Activated naive CD8-positive, alpha-beta T cell treated with anti-CD3 and anti-CD28 coated beads for 36 hours (primary cell): Measurements from ENCODE around the gene SPG11. TPM values are rescaled to one million over a fixed set of nuclear protein-coding genes. Genes with fewer than 3 reads are reported as not detected.
"Not testable (repeated sequence)": the region's sequence is repeated elsewhere in the genome, so short reads cannot be mapped to it uniquely, and the experiment has no call there.

Experiments used
- DNase-seq: peaks from one replicate; pipeline ENCODE4 v3.0.0; 2021
- H3K27ac Mint-ChIP-seq: one replicate; pipeline ENCODE4 v1.8.0; 2022; ENCODE audit warnings: mild to moderate bottlenecking, moderate library complexity, mixed read lengths
- H3K27me3 Mint-ChIP-seq: one replicate; pipeline ENCODE4 v1.8.0; 2022; ENCODE audit warnings: mild to moderate bottlenecking, mixed read lengths
- H3K36me3 Mint-ChIP-seq: one replicate; pipeline ENCODE4 v1.8.0; 2021; ENCODE audit warnings: mild to moderate bottlenecking, mixed read lengths
- H3K4me1 Mint-ChIP-seq: one replicate; pipeline ENCODE4 v1.8.0; 2021; ENCODE audit warnings: mixed read lengths
- H3K4me3 Mint-ChIP-seq: one replicate; pipeline ENCODE4 v1.8.0; 2022; ENCODE audit warnings: mild to moderate bottlenecking, moderate library complexity, mixed read lengths
- H3K9me3 Mint-ChIP-seq: one replicate; pipeline ENCODE4 v1.8.0; 2022; ENCODE audit warnings: mixed read lengths
- total RNA-seq, 2 experiments: library from RNA; stranded (reverse); gene quantifications; one replicate each; pipeline ENCODE4 v1.2.3, GENCODE V29; 2021

Gene SPG11
- total RNA-seq, 2 experiments from 2014 or later: 47.6 to 51.5 TPM

GRCh38 chr15:44573386-44573785 lies 90.1 kb downstream of the SPG11 start:
- Mint-ChIP-seq H3K27ac (no peak overlapping the region), H3K4me1 (peaks cover 2% of the 10 kb centered on the region), H3K4me3 (no peak overlapping the region), H3K27me3 (no peaks in the 10 kb centered on the region), H3K9me3 (no peaks in the 10 kb centered on the region), H3K36me3 (peaks cover 2% of the 10 kb centered on the region)
- no peak for DNase-seq

- peak overlapping the region; percentile 54 for H3K27ac Mint-ChIP-seq
Measured at GRCh38 chr15:44570361-44570760, 93.1 kb downstream of the SPG11 start.

DNA sequence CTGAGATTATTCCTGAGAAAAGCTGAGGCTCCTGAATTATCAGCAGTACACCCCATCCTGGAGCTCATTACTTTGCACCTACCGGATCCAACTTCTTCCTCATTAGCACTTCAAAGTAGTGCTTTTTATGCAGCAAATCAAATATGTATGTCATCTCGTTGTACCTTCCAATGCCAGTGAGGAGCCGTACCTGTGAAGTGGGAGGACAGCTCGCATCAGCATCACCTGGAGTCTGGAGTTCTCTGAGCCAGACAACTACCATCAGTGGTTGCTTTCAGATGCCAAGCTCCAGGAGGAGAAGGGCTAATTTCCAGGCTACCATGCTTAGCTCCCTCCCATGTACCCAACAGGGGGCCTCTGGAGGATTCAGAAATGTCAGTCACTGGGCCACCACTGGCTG lies 94.1 kb downstream of the SPG11 start:
- Mint-ChIP-seq H3K27ac (no peak overlapping the region), H3K9me3 (peaks cover 5% of the 10 kb centered on the region), H3K27me3 (no peaks in the 10 kb centered on the region), H3K4me1 (no peaks in the 10 kb centered on the region), H3K4me3 (no peak overlapping the region), H3K36me3 (peaks cover 29% of the 10 kb centered on the region)
- no peak for DNase-seq

More at GRCh38 chr15:44570361-44570760, 93.1 kb downstream of the SPG11 start:
- Mint-ChIP-seq H3K4me3 (no peak overlapping the region), H3K27me3 (no peaks in the 10 kb centered on the region), H3K9me3 (no peaks in the 10 kb centered on the region), H3K4me1 (no peaks in the 10 kb centered on the region), H3K36me3 (peaks cover 18% of the 10 kb centered on the region)
- DNase-seq: no peak

DNA sequence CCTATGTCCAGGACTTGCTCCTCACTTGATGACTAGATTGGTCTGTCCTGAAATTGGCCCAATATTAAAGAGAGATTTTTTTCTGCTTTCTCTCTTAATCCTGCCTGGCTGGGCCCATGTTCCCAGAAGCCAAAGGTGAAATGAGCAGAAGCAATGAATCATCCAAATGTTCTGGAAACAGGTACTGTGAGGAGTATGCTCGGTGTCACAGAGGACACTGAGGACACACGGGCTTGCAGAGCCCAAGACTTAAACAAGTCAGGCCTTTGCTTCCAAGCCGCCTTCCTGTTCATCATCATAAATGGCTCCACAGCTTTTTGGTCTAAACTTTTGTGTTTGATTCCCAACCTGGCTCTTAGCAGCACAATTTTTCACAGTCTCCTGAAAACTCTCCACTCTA lies 95.1 kb downstream of the SPG11 start:
- DNase-seq: no peak
- Mint-ChIP-seq H3K36me3 (peaks cover 35% of the 10 kb centered on the region), H3K9me3 (peaks cover 5% of the 10 kb centered on the region), H3K4me1 (no peaks in the 10 kb centered on the region), H3K27ac (peak overlapping the region; percentile 38), H3K27me3 (no peaks in the 10 kb centered on the region), H3K4me3 (no peak overlapping the region)

GRCh38 chr15:44566155-44566540 lies 97.3 kb downstream of the SPG11 start:
- Mint-ChIP-seq H3K4me1 (peaks cover 3% of the 10 kb centered on the region), H3K27ac (no peak overlapping the region)

DNA sequence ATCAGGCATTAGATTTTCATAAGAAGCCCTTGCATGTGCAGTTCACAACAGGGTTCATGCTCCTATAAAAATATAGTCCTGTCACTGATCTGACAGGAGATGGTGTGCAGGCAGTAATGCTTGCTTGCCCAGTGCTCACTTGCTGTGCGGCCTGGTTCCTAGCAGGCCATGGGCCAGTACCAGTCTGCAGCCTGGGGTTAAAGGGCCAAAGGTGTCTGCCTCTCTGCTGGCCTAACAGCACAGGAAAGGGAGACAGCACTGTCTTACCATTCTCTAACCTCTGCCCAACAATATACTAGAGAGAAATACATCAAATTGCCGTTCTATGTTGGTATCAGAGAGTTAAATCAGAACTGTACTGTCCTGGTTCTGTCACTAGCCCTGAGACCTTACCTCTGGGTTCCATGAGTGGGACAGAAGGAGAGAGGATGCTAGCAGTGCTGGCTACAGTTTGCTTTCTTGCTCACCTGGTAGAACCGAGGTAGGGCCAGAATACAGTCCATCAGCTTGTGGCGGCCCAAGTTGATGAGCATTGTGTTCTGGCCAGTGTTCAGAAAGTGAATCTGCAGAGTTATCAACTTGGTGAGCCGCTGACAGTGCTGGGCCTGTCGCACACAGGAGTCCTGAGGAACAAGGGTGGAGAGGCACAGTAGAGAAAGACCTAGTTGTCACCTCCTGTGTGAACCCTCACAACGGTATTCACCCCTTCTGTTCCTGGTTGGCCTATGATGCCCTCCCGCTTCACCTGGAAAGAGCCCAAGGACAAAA lies 97.9 kb downstream of the SPG11 start:
- H3K9me3 Mint-ChIP-seq: peaks cover 5% of the 10 kb centered on the region
- H3K4me1 Mint-ChIP-seq: peaks cover 6% of the 10 kb centered on the region
- H3K36me3 Mint-ChIP-seq: peaks cover 44% of the 10 kb centered on the region
- no peaks in the 10 kb centered on the region for H3K27me3 Mint-ChIP-seq
- no peak overlapping the region for H3K4me3 Mint-ChIP-seq
- no peak overlapping the region for H3K27ac Mint-ChIP-seq
- no peak for DNase-seq

More at GRCh38 chr15:44566155-44566540, 97.3 kb downstream of the SPG11 start:
- Mint-ChIP-seq H3K36me3 (peaks cover 38% of the 10 kb centered on the region), H3K9me3 (peaks cover 5% of the 10 kb centered on the region), H3K4me3 (no peak overlapping the region), H3K27me3 (no peaks in the 10 kb centered on the region)
- no peak for DNase-seq

GRCh38 chr15:44560926-44561325 lies 102.5 kb downstream of the SPG11 start:
- Mint-ChIP-seq H3K4me1 (peaks cover 16% of the 10 kb centered on the region), H3K27ac (peak overlapping the region; percentile 36), H3K36me3 (peaks cover 52% of the 10 kb centered on the region)
- H3K9me3 Mint-ChIP-seq, H3K27me3 Mint-ChIP-seq, H3K4me3 Mint-ChIP-seq, DNase-seq: not testable (repeated sequence)

- H3K27ac Mint-ChIP-seq: peak overlapping the region; percentile 67
- no peak for DNase-seq
- no peaks in the 10 kb centered on the region for H3K27me3 Mint-ChIP-seq
- H3K4me3 Mint-ChIP-seq: no peak overlapping the region
- peaks cover 23% of the 10 kb centered on the region for H3K4me1 Mint-ChIP-seq
- H3K36me3 Mint-ChIP-seq: peaks cover 34% of the 10 kb centered on the region
- no peaks in the 10 kb centered on the region for H3K9me3 Mint-ChIP-seq
Measured at GRCh38 chr15:44554934-44555723, 108.3 kb downstream of the SPG11 start.

DNA sequence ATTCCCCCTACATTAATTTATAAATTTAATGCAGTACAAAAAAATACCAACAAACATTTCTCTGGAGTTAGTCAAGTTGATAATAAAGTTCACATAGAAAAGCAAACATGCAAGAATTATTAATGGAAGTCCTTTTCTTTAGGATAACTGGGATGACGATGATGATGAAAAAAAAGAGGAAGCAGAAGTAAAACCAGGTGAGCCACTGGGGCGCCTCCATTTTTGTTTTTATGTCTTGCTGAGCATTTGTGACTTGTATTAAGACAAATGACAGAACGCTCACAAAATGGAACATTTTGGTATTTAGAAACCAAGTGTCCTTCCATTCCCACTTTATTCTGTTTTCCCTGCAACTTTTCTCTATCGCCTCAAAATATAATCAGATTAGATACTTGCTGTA lies 112.7 kb downstream of the SPG11 start:
- H3K36me3 Mint-ChIP-seq: peaks cover 26% of the 10 kb centered on the region
- H3K4me1 Mint-ChIP-seq: peaks cover 47% of the 10 kb centered on the region
- no peak overlapping the region for H3K27ac Mint-ChIP-seq
- H3K4me3 Mint-ChIP-seq: no peak overlapping the region
- no peaks in the 10 kb centered on the region for H3K27me3 Mint-ChIP-seq
- no peak for DNase-seq
- H3K9me3 Mint-ChIP-seq: no peaks in the 10 kb centered on the region

DNA sequence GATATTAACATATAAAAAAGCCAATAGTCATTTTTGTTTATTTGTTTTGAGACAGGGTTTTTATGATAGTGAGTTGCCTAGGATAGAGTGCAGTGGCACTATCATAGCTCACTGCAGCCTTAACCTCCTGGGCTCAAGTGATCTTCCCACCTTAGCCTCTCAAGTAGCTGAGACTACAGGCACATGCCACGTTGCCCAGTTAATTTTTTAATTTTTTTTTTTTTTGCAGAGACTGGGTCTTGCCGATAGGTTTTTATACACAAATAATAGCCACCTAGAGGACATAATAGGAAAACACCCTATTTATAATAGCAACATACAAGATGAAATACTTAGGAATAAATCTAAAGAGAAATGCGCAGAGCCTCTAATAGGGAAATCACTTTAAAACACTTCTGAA lies 113.2 kb downstream of the SPG11 start:
- Mint-ChIP-seq H3K4me1 (peaks cover 46% of the 10 kb centered on the region), H3K27ac (no peak overlapping the region), H3K27me3 (no peaks in the 10 kb centered on the region), H3K36me3 (peaks cover 26% of the 10 kb centered on the region), H3K4me3 (no peak overlapping the region), H3K9me3 (no peaks in the 10 kb centered on the region)
- DNase-seq: no peak

GRCh38 chr15:44549152-44549551 lies 114.3 kb downstream of the SPG11 start:
- not testable (repeated sequence) for H3K9me3 Mint-ChIP-seq, H3K27ac Mint-ChIP-seq, DNase-seq, H3K27me3 Mint-ChIP-seq, H3K4me3 Mint-ChIP-seq
- H3K4me1 Mint-ChIP-seq: peaks cover 39% of the 10 kb centered on the region
- peaks cover 24% of the 10 kb centered on the region for H3K36me3 Mint-ChIP-seq

GRCh38 chr15:44545913-44546802 lies 117.3 kb downstream of the SPG11 start:
- DNase-seq: peak; percentile 64
- H3K36me3 Mint-ChIP-seq: peaks cover 38% of the 10 kb centered on the region
- H3K9me3 Mint-ChIP-seq: no peaks in the 10 kb centered on the region
- H3K27ac Mint-ChIP-seq: peak overlapping the region; percentile 81
- H3K27me3 Mint-ChIP-seq: no peaks in the 10 kb centered on the region
- peaks cover 60% of the 10 kb centered on the region for H3K4me1 Mint-ChIP-seq
- H3K4me3 Mint-ChIP-seq: peak overlapping the region; percentile 50

DNA sequence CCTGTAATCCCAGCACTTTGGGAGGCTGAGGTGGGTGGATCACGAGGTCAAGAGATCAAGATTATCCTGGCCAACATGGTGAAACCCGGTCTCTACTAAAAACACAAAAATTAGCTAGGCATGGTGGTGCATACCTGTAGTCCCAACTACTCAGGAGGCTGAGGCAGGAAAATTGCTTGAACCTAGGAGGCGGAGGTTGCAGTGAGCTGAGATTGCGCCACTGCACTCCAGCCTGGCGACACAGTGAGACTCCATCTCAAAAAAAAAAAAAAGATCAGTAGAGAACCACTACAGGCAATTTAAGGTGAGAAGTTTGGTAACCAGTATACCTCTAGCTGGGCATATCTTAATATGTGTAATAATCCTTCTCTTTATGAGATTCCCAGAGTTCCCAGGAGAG lies 118.7 kb downstream of the SPG11 start:
- not testable (repeated sequence) for DNase-seq, H3K9me3 Mint-ChIP-seq, H3K27me3 Mint-ChIP-seq
- peaks cover 64% of the 10 kb centered on the region for H3K4me1 Mint-ChIP-seq
- peak overlapping the region; percentile 72 for H3K27ac Mint-ChIP-seq
- peaks cover 47% of the 10 kb centered on the region for H3K36me3 Mint-ChIP-seq
- H3K4me3 Mint-ChIP-seq: peak overlapping the region; percentile 55

DNA sequence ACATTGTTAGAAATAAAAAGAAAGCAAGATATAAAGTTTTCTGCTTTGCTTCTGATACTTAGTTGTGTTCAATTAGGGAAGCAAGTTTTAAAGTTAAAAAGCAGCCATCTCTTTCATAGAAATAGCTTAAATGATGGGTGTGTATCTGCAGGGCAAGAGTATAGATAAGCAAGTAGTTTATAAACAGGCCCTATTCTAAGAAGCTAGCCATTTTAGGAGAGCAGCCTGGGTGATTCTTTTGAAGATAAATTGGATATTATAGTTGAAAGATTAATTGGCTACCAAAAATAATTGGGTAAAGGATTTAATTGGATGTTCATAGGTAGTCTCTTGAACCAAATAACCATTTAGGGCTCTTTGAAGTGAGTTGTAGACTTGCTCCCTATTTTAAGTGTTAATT lies 120.9 kb downstream of the SPG11 start:
- H3K27ac Mint-ChIP-seq: no peak overlapping the region
- H3K36me3 Mint-ChIP-seq: peaks cover 62% of the 10 kb centered on the region
- DNase-seq: no peak
- H3K4me1 Mint-ChIP-seq: peaks cover 63% of the 10 kb centered on the region
- H3K27me3 Mint-ChIP-seq: no peaks in the 10 kb centered on the region
- H3K4me3 Mint-ChIP-seq: no peak overlapping the region
- no peaks in the 10 kb centered on the region for H3K9me3 Mint-ChIP-seq
